ENCODE measurements around the gene STX16. TPM values are rescaled to one million over a fixed set of nuclear protein-coding genes. Genes with fewer than 3 reads are reported as not detected.

STX16 gene
- total RNA-seq, 2 donors from 2014 or later: 153 to 154 TPM

- Mint-ChIP-seq H3K9me3 (no peaks in the 10 kb centered on the region), H3K27ac (no peak overlapping the region), H3K27me3 (ENCODE audit: low read depth) (no peaks in the 10 kb centered on the region), H3K36me3 (ENCODE audit: insufficient read depth in 2 of 2) (no peaks in the 10 kb centered on the region), H3K4me3 (no peak overlapping the region), H3K4me1 (ENCODE audit: low read depth) (no peaks in the 10 kb centered on the region)
- DNase-seq (peak in 1 of 2 donors; percentile 0), ATAC-seq (replicated peaks in 1 of 2) (no peak)
Measured at GRCh38 chr20:58713801-58714339, 62.8 kb downstream of the STX16 start.

DNA sequence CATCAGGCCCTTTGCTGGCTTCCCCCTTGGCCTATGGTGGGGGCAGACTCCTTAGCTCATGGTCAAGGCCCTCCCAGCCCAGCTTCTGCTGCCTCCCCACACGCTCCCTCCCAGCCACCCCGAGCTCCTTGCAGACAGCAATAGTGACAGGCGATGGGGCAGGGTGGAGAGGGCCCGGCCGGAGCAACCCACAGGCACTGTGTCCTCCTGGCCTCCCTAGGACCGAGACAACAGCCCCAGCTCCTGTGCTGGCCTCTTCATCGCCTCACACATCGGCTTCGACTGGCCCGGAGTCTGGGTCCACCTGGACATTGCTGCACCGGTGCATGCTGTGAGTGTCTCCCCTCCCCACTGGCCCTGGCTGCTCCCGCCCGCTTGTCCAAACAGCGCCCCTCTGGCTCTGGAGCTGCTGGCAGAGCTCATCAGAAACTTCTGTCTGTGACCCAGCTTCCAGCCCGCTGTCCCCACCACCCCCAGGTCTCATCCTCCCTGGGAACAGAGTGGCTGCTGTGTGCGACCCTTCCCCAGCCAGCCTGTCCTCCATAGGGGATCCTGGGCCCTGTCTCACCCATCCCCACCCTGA, 63.3 kb downstream of the STX16 start:
- Mint-ChIP-seq H3K36me3 (ENCODE audit: insufficient read depth in 2 of 2) (no peaks in the 10 kb centered on the region), H3K4me3 (no peak overlapping the region), H3K27me3 (ENCODE audit: low read depth) (no peaks in the 10 kb centered on the region), H3K27ac (no peak overlapping the region), H3K9me3 (no peaks in the 10 kb centered on the region), H3K4me1 (ENCODE audit: low read depth) (no peaks in the 10 kb centered on the region)
- ATAC-seq (replicated peaks in 1 of 2) (no peak), DNase-seq (peak in 1 of 2 donors; percentile 0)

DNA sequence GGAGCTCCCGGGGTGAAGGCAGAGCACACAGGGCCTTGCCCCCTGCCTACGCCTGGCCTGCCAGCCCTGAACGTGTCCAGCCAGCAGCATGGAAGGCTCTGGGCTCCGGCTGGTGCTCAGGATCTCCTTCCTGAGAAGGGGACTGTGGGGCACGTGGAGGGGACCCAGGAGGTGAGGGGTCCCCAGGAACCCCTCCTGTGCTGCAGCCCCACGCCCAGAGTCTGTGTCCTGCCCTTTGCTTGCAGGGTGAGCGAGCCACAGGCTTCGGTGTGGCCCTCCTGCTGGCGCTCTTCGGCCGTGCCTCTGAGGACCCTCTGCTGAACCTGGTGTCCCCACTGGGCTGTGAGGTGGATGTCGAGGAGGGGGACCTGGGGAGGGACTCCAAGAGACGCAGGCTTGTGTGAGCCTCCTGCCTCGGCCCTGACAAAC, 63.9 kb downstream of the STX16 start:
- Mint-ChIP-seq H3K4me3 (no peak overlapping the region), H3K27ac (no peak overlapping the region), H3K9me3 (no peaks in the 10 kb centered on the region), H3K4me1 (ENCODE audit: low read depth) (no peaks in the 10 kb centered on the region), H3K27me3 (ENCODE audit: low read depth) (no peaks in the 10 kb centered on the region), H3K36me3 (ENCODE audit: insufficient read depth in 2 of 2) (no peaks in the 10 kb centered on the region)
- peak in 1 of 2 donors; percentile 0 for DNase-seq
- no peak for ATAC-seq (replicated peaks in 1 of 2)

DNA sequence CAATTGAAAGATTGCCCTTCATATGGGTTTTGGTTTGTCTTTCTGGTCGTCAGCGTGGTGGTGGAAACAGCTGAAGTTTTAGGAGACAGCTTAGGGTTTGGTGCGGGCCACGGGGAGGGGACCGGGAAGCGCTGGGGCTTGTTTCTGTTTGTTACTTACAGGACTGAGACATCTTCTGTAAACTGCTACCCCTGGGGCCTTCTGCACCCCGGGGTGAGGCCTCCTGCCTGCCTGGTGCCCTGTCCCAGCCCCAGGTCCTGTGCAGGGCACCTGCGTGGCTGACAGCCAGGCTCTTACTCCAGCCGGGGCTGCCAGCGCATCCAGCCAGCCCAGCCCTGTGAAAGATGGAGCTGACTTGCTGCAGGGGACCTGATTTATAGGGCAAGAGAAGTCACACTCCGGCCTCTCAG, 64.3 kb downstream of the STX16 start:
- no peaks in the 10 kb centered on the region for H3K27me3 Mint-ChIP-seq (ENCODE audit: low read depth)
- DNase-seq (peak in 1 of 2 donors; percentile 0), ATAC-seq (replicated peaks in 1 of 2) (no peak)
- H3K36me3 Mint-ChIP-seq (ENCODE audit: insufficient read depth in 2 of 2): no peaks in the 10 kb centered on the region
- H3K9me3 Mint-ChIP-seq: no peaks in the 10 kb centered on the region
- H3K4me3 Mint-ChIP-seq: no peak overlapping the region
- H3K27ac Mint-ChIP-seq: no peak overlapping the region
- no peaks in the 10 kb centered on the region for H3K4me1 Mint-ChIP-seq (ENCODE audit: low read depth)

DNA sequence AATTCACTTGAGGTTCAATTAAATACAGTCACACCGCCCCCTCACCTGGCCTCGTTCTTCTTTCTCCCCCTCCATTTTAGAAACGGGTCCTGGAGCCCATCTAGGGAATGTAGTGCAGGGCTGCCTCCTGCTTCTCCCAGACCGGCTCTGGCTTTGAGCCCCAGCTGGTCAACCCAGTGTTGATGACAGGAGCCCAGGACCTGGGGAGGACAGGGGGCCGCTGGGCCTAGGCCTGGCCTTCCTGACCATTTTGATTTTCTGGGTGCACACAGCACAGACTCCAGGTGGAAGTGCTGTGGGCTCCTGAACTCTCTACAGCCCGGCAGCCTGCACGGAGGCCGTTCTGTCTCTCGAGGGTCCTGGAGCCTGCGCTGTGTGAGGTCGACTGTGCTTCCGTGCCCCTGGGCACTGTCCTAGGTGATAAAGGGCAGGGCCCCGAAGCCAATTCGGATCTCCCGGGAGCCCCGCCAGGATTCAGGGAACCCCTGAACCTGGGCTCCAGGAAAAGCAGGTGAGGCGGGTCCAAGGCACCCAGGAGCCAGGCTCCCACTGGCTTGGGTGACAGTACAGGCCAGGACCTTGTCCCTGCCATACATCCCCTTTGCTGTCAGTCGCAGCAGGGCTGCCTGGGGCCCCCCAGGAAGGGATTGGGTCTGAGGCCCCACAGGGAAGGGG, 64.9 kb downstream of the STX16 start:
- ATAC-seq (replicated peaks in 1 of 2) (peak in 1 of 2 donors; percentile 12), DNase-seq (peak in 1 of 2 donors; percentile 0)
- Mint-ChIP-seq H3K36me3 (ENCODE audit: insufficient read depth in 2 of 2) (no peaks in the 10 kb centered on the region), H3K27me3 (ENCODE audit: low read depth) (peaks cover 4% of the 10 kb centered on the region), H3K27ac (no peak overlapping the region), H3K9me3 (no peaks in the 10 kb centered on the region), H3K4me1 (ENCODE audit: low read depth) (no peaks in the 10 kb centered on the region), H3K4me3 (no peak overlapping the region)

- H3K4me1 Mint-ChIP-seq (ENCODE audit: low read depth): no peaks in the 10 kb centered on the region
- H3K27ac Mint-ChIP-seq: no peak overlapping the region
- H3K36me3 Mint-ChIP-seq (ENCODE audit: insufficient read depth in 2 of 2): no peaks in the 10 kb centered on the region
- no peak overlapping the region for H3K4me3 Mint-ChIP-seq
- peak in 1 of 2 donors; percentile 0 for DNase-seq
- H3K27me3 Mint-ChIP-seq (ENCODE audit: low read depth): peaks cover 12% of the 10 kb centered on the region
- no peaks in the 10 kb centered on the region for H3K9me3 Mint-ChIP-seq
- no peak for ATAC-seq (replicated peaks in 1 of 2)
Measured at GRCh38 chr20:58716476-58717277, 65.6 kb downstream of the STX16 start.

DNA sequence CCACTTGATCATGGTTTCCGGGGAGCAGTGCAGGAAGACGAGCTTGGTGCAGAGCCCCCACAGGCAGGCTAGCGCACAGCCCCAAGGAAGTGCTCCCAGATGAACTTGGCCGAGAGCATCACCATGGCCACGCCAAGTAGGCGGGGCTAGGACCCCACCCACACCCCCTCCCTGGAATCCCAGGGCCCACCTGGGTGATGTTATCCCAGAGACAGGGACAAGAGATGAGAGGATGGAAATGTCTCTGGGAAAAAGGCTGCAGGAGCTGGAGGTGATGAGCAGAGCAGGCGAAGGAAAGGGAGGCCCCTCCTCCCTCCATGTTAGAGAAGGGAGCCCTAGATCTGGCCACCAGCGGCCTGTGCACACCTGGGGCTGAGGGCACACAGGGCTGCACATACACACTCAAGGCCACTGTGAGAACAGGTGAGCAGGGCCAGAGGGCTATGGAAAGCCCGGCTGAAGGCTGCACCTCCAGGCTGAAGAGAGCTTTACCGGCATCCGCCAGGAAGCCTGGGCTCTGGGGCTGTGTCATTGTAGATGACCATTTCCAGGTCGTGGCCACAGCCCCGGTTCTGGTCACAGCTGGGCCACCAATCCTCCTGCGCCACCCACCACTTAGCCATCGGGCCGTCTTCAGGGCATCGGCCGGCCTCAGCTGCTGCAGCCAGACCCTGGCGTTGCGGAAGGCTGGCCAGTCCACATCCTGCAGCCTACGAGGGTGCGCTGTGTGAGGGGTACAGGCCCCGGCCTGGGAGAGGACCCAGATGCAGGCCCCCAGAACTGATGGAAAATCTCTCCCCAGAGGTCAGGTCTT, 66.4 kb downstream of the STX16 start:
- Mint-ChIP-seq H3K36me3 (ENCODE audit: insufficient read depth in 2 of 2) (no peaks in the 10 kb centered on the region), H3K4me1 (ENCODE audit: low read depth) (no peaks in the 10 kb centered on the region), H3K27me3 (ENCODE audit: low read depth) (peaks cover 18% of the 10 kb centered on the region), H3K4me3 (no peak overlapping the region), H3K27ac (peak overlapping the region; percentile 72), H3K9me3 (no peaks in the 10 kb centered on the region)
- DNase-seq (peak in 1 of 2 donors; percentile 0), ATAC-seq (replicated peaks in 1 of 2) (no peak)

DNA sequence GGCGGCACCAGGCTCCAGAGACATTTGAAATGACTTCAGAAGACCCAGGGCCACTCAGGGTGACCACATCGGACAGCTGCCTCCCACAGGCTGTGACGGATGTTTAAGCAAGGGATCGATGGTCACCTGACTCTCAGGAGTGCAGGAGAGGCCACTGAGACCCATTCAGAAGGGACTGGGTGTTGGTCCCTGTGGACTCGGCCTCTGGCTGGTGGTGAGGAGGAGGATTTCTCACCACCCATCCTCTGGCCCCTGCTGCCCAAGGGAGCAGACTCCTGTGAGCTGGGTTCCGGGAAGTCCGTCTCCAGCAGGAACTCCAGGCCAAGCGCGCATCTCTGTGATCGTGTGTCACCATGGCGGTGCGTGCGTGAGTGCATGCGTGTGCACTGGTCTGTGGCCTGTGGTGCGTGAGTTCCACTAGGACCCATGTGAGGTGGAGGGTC, 67.1 kb downstream of the STX16 start:
- Mint-ChIP-seq H3K9me3 (no peaks in the 10 kb centered on the region), H3K27me3 (ENCODE audit: low read depth) (peaks cover 24% of the 10 kb centered on the region), H3K4me3 (no peak overlapping the region), H3K36me3 (ENCODE audit: insufficient read depth in 2 of 2) (no peaks in the 10 kb centered on the region), H3K4me1 (ENCODE audit: low read depth) (no peaks in the 10 kb centered on the region), H3K27ac (no peak overlapping the region)
- ATAC-seq (replicated peaks in 1 of 2) (no peak), DNase-seq (no peak)

GRCh38 chr20:58718729-58719128, 67.6 kb downstream of the STX16 start:
- H3K4me3 Mint-ChIP-seq: no peak overlapping the region
- peaks cover 30% of the 10 kb centered on the region for H3K27me3 Mint-ChIP-seq (ENCODE audit: low read depth)
- no peak for DNase-seq
- no peaks in the 10 kb centered on the region for H3K4me1 Mint-ChIP-seq (ENCODE audit: low read depth)
- H3K9me3 Mint-ChIP-seq: no peaks in the 10 kb centered on the region
- H3K27ac Mint-ChIP-seq: no peak overlapping the region
- no peaks in the 10 kb centered on the region for H3K36me3 Mint-ChIP-seq (ENCODE audit: insufficient read depth in 2 of 2)
- no peak for ATAC-seq (replicated peaks in 1 of 2)

GRCh38 chr20:58719258-58719657, 68.2 kb downstream of the STX16 start:
- Mint-ChIP-seq H3K36me3 (ENCODE audit: insufficient read depth in 2 of 2) (no peaks in the 10 kb centered on the region), H3K4me3 (no peak overlapping the region), H3K27ac (no peak overlapping the region), H3K9me3 (no peaks in the 10 kb centered on the region), H3K27me3 (ENCODE audit: low read depth) (peaks cover 33% of the 10 kb centered on the region), H3K4me1 (ENCODE audit: low read depth) (no peaks in the 10 kb centered on the region)
- ATAC-seq (replicated peaks in 1 of 2): no peak
- DNase-seq: no peak

- no peak for ATAC-seq (replicated peaks in 1 of 2)
- Mint-ChIP-seq H3K9me3 (peaks cover 0 to 3% of the 10 kb centered on the region in 2 donors), H3K4me1 (ENCODE audit: low read depth) (no peaks in the 10 kb centered on the region), H3K27me3 (ENCODE audit: low read depth) (peaks cover 40% of the 10 kb centered on the region), H3K4me3 (no peak overlapping the region), H3K36me3 (ENCODE audit: insufficient read depth in 2 of 2) (no peaks in the 10 kb centered on the region), H3K27ac (no peak overlapping the region)
- no peak for DNase-seq
Measured at GRCh38 chr20:58719971-58720371, 68.9 kb downstream of the STX16 start.

GRCh38 chr20:58720890-58721289, 69.8 kb downstream of the STX16 start:
- Mint-ChIP-seq H3K27ac (no peak overlapping the region), H3K4me3 (no peak overlapping the region), H3K27me3 (ENCODE audit: low read depth) (peaks cover 42% of the 10 kb centered on the region), H3K36me3 (ENCODE audit: insufficient read depth in 2 of 2) (no peaks in the 10 kb centered on the region), H3K9me3 (peaks cover 0 to 3% of the 10 kb centered on the region in 2 donors), H3K4me1 (ENCODE audit: low read depth) (no peaks in the 10 kb centered on the region)
- DNase-seq (no peak), ATAC-seq (replicated peaks in 1 of 2) (no peak)

All from activated T-cell treated with anti-CD3 and anti-CD28 coated beads, Interleukin-2, amount 50 U/mL, for 72 hours (primary cell).